Tibial nerve (tissue), 4 donors: Measurements from ENCODE around the gene MYO1A.

ENCODE experiments used
- CTCF ChIP-seq, 5 experiments: fragments of 200-600 bp in 3 of 5; fragments of 450-650 bp in 2 of 5; sonication (generic) in 3 of 5; IDR thresholded peaks; one replicate each; pipeline ENCODE4 v1.5.1; 2016 to 2019; ENCODE audit warnings: antibody characterized with exemption in 5 of 5, mild to moderate bottlenecking in 3 of 5, moderate library complexity in 2 of 5
- EP300 ChIP-seq, 2 donors: sonication (generic); formaldehyde crosslinking; IDR thresholded peaks; one replicate each; pipeline ENCODE4 v1.6.1; 2017; ENCODE audit warnings: antibody characterized with exemption in 2 of 2, mild to moderate bottlenecking in 1 of 2
- POLR2A ChIP-seq, 2 donors: fragments of 450-650 bp; IDR thresholded peaks; one replicate each; pipeline ENCODE4 v1.6.1; 2017; ENCODE audit warnings: antibody characterized with exemption in 2 of 2, mild to moderate bottlenecking in 2 of 2, moderate library complexity in 2 of 2

GRCh38 chr12:57046086-57046791 is 3.7 kb downstream of the MYO1A start:
- TF ChIP-seq CTCF (IDR thresholded peaks at IDR 0.05) (no peak), POLR2A (IDR thresholded peaks at IDR 0.05) (no peak), EP300 (IDR thresholded peaks at IDR 0.05) (no peak)
